ENCODE results near the gene PHACTR1. TPM values are rescaled to one million over a fixed set of nuclear protein-coding genes. Genes with fewer than 3 reads are reported as not detected.

Gene PHACTR1
- total RNA-seq, 4 donors from 2014 or later: 1.2 to 3.2 (median 1.6) TPM; not detected in 1

DNA sequence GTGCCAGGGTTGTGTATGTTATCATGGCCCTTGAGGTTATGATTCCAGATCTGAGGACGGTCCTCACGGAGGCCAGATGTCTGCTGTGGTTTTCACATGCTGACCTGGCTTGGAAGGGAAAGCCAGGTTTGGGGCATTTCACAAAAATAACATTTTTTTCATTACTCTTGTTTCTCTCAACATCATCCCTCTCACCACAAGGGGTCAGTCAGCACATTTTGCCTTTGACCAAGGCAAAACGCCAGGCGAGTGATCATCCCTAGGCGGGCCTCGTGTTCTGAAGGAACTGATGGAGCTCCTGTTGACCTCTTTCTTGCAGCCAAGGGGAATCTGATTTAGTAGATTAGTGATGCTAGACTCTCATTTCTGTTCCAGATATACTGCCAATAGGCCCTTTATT lies 478.3 kb downstream of the PHACTR1 start:
- TF ChIP-seq EP300 (IDR thresholded peaks at IDR 0.05; ENCODE audit: low read depth) (no peak), POLR2A (IDR thresholded peaks at IDR 0.05) (no peak), POLR2AphosphoS5 (IDR thresholded peaks at IDR 0.05) (no peak)
- TF ChIP-seq, protein P1, sequence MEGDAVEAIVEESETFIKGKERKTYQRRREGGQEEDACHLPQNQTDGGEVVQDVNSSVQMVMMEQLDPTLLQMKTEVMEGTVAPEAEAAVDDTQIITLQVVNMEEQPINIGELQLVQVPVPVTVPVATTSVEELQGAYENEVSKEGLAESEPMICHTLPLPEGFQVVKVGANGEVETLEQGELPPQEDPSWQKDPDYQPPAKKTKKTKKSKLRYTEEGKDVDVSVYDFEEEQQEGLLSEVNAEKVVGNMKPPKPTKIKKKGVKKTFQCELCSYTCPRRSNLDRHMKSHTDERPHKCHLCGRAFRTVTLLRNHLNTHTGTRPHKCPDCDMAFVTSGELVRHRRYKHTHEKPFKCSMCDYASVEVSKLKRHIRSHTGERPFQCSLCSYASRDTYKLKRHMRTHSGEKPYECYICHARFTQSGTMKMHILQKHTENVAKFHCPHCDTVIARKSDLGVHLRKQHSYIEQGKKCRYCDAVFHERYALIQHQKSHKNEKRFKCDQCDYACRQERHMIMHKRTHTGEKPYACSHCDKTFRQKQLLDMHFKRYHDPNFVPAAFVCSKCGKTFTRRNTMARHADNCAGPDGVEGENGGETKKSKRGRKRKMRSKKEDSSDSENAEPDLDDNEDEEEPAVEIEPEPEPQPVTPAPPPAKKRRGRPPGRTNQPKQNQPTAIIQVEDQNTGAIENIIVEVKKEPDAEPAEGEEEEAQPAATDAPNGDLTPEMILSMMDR (IDR thresholded peaks at IDR 0.05): peak; percentile 30 to 45 (median 39)
- 31 to 33% methylated on average over 5 to 6 of the region's 6 CpGs for WGBS, 2 donors (ENCODE audit: low coverage in 1 of 2)
- Histone ChIP-seq H3K4me1 (no peaks in the 10 kb centered on the region), H3K36me3 (no peaks in the 10 kb centered on the region), H3K4me3 (no peak overlapping the region), H3K9me3 (no peaks in the 10 kb centered on the region), H3K27me3 (no peaks in the 10 kb centered on the region), H3K27ac (no peak overlapping the region)
- peak; percentile 48 for DNase-seq
- in situ Hi-C loops (cut with MboI; ENCODE audit: low pct_ligation_motif_present in 1 of 4, low pct_unique_long_range_greater_than_20kb in 1 of 4, low sequenced_read_pairs in 3 of 4): loop anchor here in 2 of 4 donors (10.0 to 25.0 kb wide), 2 partner anchors 140 to 392 kb away; no protein-coding TSS in a partner anchor
- intact Hi-C loops (cut with DNase I; ENCODE audit: low total_unique reads): no loop called here

DNA sequence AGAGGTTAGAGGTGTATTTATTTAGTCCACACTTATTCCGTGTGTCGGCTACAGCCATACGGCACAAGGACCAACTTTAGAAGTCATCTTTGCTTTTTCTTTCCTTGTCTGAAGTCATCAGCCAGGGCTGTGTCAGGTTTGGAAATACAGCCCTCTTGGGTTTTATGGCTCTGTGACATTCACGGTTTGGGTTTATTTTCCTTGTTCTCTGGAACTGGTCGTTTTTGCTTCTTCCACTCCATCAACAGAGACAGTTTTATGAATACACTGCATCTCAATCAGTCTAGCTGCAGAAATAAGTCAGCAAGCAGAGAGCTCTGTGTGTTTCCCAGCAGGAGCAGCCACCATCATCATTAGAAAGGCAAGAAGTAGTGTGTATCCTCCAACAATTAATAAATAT lies 479.2 kb downstream of the PHACTR1 start:
- in situ Hi-C loops (cut with MboI; ENCODE audit: low pct_ligation_motif_present in 1 of 4, low pct_unique_long_range_greater_than_20kb in 1 of 4, low sequenced_read_pairs in 3 of 4) (loop anchor here in 2 of 4 donors (10.0 to 25.0 kb wide), 2 partner anchors 139 to 391 kb away; no protein-coding TSS in a partner anchor), intact Hi-C loops (cut with DNase I; ENCODE audit: low total_unique reads) (no loop called here)
- WGBS, 2 donors (ENCODE audit: low coverage in 1 of 2): 73% methylated on average over 5 of the region's 5 CpGs; no CpG with 5 or more reads in 1 of the 2 donors
- no peaks in the 10 kb centered on the region for H3K4me1 ChIP-seq
- H3K27me3 ChIP-seq: no peaks in the 10 kb centered on the region
- H3K36me3 ChIP-seq: no peaks in the 10 kb centered on the region
- H3K9me3 ChIP-seq: no peaks in the 10 kb centered on the region
- H3K4me3 ChIP-seq: no peak overlapping the region
- TF ChIP-seq POLR2A (IDR thresholded peaks at IDR 0.05): no peak
- TF ChIP-seq, protein P1 (IDR thresholded peaks at IDR 0.05): no peak
- no peak for TF ChIP-seq EP300 (IDR thresholded peaks at IDR 0.05; ENCODE audit: low read depth)
- no peak for TF ChIP-seq POLR2AphosphoS5 (IDR thresholded peaks at IDR 0.05)
- no peak overlapping the region for H3K27ac ChIP-seq
- DNase-seq: no peak

DNA sequence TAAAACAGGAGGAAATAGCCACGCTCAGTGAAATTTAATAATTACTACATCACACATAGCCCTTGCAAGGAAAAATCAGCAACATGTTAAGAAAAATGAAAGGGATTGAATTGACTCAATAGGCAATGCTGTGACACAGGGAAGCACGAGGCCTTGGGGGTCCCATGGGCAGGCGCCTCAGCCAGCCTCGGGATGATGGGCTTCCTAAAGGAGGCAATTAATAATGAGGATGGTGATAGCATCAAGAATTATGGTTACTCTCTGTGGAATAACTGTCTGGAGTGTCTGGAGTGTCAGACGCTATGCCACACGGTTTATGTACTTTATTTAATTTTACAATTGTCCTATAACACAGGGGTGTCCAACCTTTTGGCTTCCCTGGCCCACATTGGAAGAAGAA lies 481.6 kb downstream of the PHACTR1 start:
- Histone ChIP-seq H3K4me1 (no peaks in the 10 kb centered on the region), H3K27ac (no peak overlapping the region), H3K4me3 (no peak overlapping the region), H3K27me3 (no peaks in the 10 kb centered on the region), H3K36me3 (no peaks in the 10 kb centered on the region), H3K9me3 (no peaks in the 10 kb centered on the region)
- 70 to 83% methylated on average over 4 to 6 of the region's 6 CpGs for WGBS, 2 donors (ENCODE audit: low coverage in 1 of 2)
- DNase-seq: no peak
- TF ChIP-seq POLR2A (IDR thresholded peaks at IDR 0.05) (no peak), POLR2AphosphoS5 (IDR thresholded peaks at IDR 0.05) (no peak), EP300 (IDR thresholded peaks at IDR 0.05; ENCODE audit: low read depth) (no peak)
- TF ChIP-seq, protein P1 (IDR thresholded peaks at IDR 0.05): no peak
- intact Hi-C loops (cut with DNase I; ENCODE audit: low total_unique reads) (no loop called here), in situ Hi-C loops (cut with MboI; ENCODE audit: low pct_ligation_motif_present in 1 of 4, low pct_unique_long_range_greater_than_20kb in 1 of 4, low sequenced_read_pairs in 3 of 4) (loop anchor here in 2 of 4 donors (10.0 to 25.0 kb wide), 2 partner anchors 137 to 389 kb away; no protein-coding TSS in a partner anchor)

DNA sequence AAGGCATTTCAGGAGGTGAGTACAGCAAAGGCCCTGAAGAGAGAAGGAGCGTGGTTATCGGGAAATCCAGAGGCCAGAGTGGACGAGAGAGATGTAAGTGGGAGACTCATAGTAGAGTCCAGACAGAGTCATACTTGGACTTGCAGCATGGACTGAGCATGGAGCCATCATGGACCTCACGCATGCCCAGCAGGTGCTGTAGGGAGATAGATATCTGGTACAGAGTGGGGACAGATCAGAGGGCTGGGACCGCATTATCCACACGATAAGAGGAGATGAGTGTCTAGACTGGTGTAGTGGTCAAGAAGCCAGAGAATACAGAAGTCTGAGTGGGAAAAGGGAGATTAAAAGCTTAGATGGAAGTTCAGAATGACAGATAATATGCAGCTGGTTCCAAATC lies 484.8 kb downstream of the PHACTR1 start:
- H3K36me3 ChIP-seq: no peaks in the 10 kb centered on the region
- no peak overlapping the region for H3K27ac ChIP-seq
- TF ChIP-seq EP300 (IDR thresholded peaks at IDR 0.05; ENCODE audit: low read depth) (no peak), POLR2A (IDR thresholded peaks at IDR 0.05) (no peak), POLR2AphosphoS5 (IDR thresholded peaks at IDR 0.05) (no peak)
- TF ChIP-seq, protein P1 (IDR thresholded peaks at IDR 0.05): no peak
- intact Hi-C loops (cut with DNase I; ENCODE audit: low total_unique reads): no loop called here
- H3K27me3 ChIP-seq: no peaks in the 10 kb centered on the region
- no peak overlapping the region for H3K4me3 ChIP-seq
- H3K4me1 ChIP-seq: no peaks in the 10 kb centered on the region
- no peak for DNase-seq
- in situ Hi-C loops (cut with MboI; ENCODE audit: low pct_ligation_motif_present in 1 of 4, low pct_unique_long_range_greater_than_20kb in 1 of 4, low sequenced_read_pairs in 3 of 4): no loop called here
- WGBS, 2 donors (ENCODE audit: low coverage in 1 of 2): 91 to 94% methylated on average over 6 of the region's 6 CpGs
- no peaks in the 10 kb centered on the region for H3K9me3 ChIP-seq
